HG02610 (cell line): ENCODE data around the gene CCDC182.

Experiments
- ATAC-seq: cut with Tn5 transposase; IDR thresholded peaks from one replicate; pipeline ENCODE4 v1.9.1; 2021; ENCODE audit warnings: mild to moderate bottlenecking, moderate library complexity; ENCODE audit not compliant: unreplicated experiment

Gene CCDC182

DNA sequence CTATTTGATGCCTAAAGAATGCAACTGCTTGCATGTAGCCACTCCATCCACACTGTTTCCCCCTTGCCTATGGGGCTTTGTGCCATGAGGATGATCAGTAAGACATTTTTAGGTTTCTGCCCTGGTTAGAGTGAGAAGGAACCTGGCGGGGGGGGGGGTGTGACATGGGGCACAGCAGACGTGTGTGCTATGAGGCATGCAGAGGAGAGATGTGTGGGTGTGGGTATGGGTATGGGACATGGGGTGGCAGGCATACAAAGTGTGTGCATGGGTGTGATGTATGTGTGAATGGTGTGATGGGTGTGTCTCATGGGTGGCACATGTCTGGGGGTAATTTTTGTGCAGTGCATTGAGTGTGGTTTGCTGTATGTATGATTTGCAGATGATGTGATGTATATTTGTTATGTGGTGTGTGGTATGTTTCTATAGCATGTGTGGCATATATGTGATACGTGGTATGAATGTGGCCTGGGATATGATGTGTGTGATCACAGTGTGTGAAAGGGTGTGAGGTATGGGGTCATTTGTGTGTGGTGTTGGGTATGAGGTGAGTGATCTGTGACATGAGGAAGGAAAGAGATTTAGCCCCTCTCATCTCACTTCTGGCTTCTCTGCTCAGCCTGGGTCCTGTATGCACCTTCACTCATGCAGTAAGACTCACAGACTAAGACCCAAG is 14.9 kb downstream of the CCDC182 start:
- ATAC-seq, result no peak

- no peak for ATAC-seq
Measured at GRCh38 chr17:57727630-57728175, 17.4 kb downstream of the CCDC182 start.

- no peak for ATAC-seq
Measured at GRCh38 chr17:57726838-57727237, 18.3 kb downstream of the CCDC182 start.

DNA sequence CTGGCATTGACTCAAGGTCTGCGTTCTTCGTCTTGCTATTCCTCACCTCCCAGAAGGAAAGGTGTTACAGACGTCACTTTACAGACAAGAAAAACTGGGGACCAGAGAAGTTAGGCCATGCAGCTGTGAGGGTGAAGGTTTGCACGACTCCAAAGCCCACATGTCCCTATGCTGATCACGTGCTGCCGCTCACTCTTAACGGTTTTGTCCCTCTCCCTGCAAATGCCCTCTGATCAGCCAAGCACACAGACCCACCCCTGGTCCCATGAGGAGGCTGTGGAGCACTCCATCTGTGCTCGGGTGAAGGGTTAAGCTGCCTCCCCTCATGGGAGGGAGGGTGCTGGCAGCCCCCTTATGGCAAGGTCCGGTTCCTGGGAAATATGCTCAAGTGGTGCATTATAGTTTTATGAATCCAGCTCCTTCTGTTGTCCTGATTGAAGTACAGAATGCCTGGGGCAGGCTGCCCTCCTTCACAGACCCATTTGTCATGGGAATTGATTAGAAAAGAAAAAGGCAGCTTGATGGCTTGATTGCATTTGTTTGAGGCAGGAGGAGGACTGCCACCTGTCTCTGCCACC is 18.8 kb downstream of the CCDC182 start:
- no peak for ATAC-seq

- no peak for ATAC-seq
Measured at GRCh38 chr17:57724729-57725125, 20.4 kb downstream of the CCDC182 start.

GRCh38 chr17:57724026-57724728 is 20.9 kb downstream of the CCDC182 start:
- ATAC-seq, result peak; percentile 86

DNA sequence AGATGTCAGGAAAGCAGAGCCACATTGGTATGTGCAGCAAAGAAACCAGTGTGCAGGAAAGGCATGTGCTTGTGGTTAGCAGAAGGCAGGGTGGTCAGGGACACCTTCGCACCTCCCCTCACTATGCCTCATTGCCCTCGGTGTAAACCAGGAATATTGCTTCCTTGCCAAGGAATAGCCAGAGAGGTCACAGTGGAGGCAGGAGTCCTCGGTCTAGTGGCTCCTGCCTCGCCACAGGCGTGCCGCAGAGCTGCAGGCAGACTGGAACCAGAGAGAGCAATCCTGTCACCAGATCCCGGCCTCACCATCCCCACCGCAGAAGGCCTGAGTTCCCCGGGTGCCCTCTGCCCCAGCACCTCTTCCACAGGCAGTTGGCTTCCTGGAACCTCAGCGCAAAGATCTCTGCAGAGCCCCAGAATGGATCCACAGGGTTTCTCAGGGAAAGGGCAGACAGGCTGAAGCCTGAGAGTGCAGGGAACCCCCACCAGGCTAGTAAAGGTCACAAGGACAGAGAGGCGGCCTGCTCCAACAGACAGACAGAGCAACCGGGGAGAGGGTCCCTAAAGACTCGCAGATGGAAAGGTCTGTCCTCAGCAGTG is 21.6 kb downstream of the CCDC182 start:
- no peak for ATAC-seq

GRCh38 chr17:57722704-57723043 is 22.4 kb downstream of the CCDC182 start:
- ATAC-seq, result no peak

DNA sequence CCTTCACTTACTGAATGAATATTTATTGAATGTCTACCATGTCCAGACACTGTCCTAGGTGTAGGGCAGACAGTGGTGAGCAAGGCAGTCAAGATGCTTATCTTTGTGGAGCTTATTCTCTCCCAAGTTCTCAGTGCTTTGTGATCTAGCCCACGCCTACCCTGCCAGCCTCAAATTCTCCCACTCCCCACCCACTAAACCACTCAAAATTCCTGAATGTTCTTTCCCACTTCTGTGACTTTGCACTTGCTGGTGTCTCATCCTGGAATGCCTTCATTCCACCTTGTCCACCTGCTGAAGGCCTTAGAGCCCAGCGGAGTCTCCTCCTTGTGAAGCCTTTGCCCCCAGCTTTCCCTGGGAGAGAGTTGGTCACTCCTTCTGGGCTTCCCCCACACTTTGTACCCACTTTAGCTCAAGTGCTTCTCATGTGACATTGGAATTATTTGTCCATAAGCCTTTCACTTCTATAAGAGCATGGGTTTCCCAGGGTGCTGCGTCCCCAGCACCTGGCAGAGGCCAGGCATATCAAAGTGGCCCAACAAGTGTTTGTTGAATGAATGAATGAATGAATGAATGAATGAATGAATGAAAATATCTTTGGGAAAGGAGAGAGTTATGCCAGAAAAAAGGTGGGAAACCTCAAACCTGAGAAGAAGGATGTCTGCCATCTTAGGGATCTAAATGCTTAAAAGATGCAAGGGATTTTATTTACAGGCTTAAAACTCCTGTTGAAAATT is 23.0 kb downstream of the CCDC182 start:
- ATAC-seq, result no peak

DNA sequence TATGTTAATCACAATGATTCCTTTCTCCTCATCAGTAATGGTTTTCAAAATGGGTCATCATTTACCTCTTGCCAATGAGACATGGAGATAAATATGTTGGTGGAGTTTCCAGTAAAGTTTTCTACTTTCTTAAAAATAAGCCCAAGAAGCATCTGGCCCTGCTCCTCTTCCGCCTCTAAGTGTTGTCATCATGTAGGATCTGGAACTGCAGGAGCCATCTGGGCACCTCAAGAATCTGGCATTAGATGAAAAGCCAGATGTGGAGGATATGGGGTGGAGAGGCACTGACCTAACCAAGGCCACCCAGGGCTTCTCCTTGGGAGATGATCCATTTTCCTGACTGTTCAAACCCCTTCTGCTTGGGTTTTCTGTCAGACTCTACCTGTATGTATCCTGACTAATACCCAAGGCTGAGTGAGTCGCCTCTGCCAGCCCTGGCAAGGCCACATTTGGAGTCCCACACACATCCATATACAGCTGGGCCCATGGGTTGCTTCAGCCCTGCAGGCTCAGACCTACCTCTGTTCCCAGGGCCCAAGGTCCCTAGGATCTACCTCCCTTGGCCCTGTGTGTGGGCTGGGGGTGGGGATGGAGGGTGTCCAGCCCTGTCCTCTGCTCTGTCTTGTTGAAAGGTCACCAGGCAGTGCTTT is 24.6 kb downstream of the CCDC182 start:
- ATAC-seq, result no peak

- ATAC-seq, result no peak
Measured at GRCh38 chr17:57718878-57719277, 26.2 kb downstream of the CCDC182 start.

- no peak for ATAC-seq
Measured at GRCh38 chr17:57715981-57716380, 29.1 kb downstream of the CCDC182 start.

- no peak for ATAC-seq
Measured at GRCh38 chr17:57714665-57715180, 30.4 kb downstream of the CCDC182 start.

DNA sequence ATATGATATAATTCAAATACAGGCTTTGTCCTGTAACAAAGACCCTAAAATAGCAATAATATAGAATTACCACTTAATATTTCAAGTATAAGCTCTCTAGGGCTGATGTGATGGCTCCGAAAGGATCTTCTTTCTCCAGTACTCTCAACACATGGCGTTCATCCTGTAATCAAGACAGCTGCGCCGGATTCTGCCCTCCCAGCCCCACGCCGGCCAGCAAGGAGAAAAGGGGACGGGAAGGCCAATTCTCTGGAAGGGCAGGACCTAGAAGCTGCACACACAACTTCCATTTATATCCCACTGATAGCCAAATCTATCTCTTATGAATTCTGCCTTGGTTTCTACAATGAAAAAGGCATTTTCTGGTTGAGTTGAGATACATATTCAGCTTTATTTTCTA is 32.0 kb downstream of the CCDC182 start:
- no peak for ATAC-seq

DNA sequence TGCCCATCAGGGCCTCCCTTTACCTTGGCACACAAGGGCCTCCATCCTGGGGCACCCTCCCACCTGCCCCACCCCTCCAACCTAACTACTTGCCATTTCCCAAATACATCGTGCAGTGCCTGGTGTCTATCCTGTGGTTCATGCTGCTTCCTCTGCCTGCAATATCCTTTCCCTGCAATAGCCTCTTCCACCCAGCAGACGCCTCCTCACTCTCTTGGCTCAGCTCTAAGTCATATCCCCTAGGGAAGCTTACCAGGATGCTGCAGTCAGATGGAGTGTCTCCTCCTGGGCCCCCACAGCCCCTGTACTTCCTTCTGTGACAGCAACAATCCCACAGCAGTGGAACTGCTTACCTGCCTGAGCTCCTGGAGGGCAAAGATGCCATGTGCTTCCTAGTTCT is 36.7 kb downstream of the CCDC182 start:
- ATAC-seq, result no peak

DNA sequence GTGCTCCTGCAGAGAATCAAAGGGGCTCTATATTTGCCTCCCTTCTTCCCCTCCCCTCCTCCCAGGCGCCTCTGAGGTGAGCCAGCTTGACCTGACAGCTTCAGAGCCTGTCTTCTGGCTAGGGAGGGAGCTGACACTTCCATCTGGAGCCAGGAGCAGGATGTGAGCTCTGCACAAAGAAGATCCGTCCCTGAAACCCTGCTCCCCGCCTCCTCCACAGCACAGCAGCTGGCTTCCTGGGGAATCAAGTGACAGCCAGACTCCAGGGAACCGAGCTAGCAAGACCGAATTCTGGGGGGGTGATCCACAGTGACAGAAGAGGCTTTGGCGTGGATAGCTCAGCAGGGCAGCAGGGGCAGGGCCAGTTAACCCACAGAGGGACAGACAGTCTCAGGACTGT is 37.2 kb downstream of the CCDC182 start:
- no peak for ATAC-seq

- ATAC-seq, result no peak
Measured at GRCh38 chr17:57706761-57707160, 38.3 kb downstream of the CCDC182 start.

DNA sequence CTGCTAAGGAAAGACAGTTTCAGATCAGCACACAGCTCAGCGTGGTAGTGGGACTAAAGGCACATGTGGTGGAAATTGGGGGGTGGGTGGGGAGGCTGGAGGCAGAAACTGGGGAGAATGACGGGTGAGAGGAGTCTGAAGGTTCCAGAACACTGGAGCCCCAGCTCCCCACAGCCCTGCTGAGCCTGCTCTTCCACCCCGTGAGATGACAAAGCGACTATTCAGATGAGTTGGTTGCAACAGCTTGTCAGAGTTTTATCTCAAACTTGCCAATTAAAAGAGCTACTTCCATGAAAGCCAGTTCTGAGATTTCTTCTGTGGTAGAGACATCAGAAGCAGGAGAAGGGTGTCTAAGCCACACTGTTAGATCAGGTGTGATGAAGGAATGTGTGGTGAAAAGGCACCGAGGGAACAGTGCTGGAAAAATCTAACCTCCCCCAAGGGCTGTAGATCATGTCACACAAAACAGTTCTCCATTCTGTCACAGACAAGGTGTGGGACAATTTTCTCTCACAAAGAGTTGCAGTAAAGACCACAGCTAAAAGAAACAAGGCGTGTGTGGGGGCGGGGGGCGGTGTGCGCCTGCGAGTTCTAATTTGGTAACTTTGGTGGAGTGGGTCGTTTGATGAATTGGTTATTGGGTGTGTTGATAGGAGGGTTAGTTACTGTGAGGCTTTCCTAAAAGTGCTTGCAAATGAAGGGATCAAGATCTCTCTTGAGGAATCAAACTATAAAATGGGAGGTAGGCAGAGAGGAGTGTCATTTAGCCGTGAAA is 39.0 kb downstream of the CCDC182 start:
- no peak for ATAC-seq

DNA sequence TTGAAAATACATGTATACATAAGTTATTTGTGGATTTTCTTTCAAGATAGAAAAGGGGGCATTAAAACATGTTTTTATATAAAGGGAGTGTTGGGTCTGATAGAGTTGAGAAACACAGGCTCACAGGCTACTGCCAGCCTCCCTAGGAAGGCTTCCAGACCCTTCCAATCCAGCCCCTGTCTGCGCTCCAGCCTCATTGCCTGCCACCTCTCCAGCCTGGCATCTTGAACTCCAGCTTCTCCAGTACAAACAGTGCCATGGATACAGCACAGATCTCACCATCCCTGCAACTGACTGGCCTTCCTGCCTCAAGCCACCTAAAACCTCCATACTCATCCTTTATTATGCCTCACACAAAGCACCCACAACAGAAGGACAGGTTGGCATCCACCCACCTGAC is 40.7 kb downstream of the CCDC182 start:
- ATAC-seq, result no peak

- no peak for ATAC-seq
Measured at GRCh38 chr17:57703273-57703672, 41.8 kb downstream of the CCDC182 start.
